ENCODE data around the gene SLX4. TPM values are rescaled to one million over a fixed set of nuclear protein-coding genes. Genes with fewer than 3 reads are reported as not detected.

SLX4 gene
- polyA plus RNA-seq, 6 donors from 2014 or later = 0.29 to 1.6 (median 0.74) TPM

GRCh38 chr16:3564130-3564888 lies 47.1 kb downstream of the SLX4 start:
- no peaks in the 10 kb centered on the region for H3K27me3 Mint-ChIP-seq
- H3K36me3 Mint-ChIP-seq = no peaks in the 10 kb centered on the region
- peak overlapping the region in 1 of 6 donors; percentile 32 for H3K27ac Mint-ChIP-seq
- H3K9me3 Mint-ChIP-seq = no peaks in the 10 kb centered on the region
- DNase-seq (no peak), ATAC-seq (ENCODE audit: low read depth in 2 of 2) (no peak)
- peaks cover 0 to 3% (median 2%) of the 10 kb centered on the region in 3 donors for H3K4me1 Mint-ChIP-seq
- no peak overlapping the region for H3K4me3 Mint-ChIP-seq

- ATAC-seq (ENCODE audit: low read depth in 2 of 2) (no peak), DNase-seq (no peak)
- Mint-ChIP-seq H3K9me3 (no peaks in the 10 kb centered on the region), H3K4me3 (no peak overlapping the region), H3K27me3 (no peaks in the 10 kb centered on the region), H3K27ac (no peak overlapping the region), H3K36me3 (no peaks in the 10 kb centered on the region), H3K4me1 (peaks cover 0 to 3% (median 2%) of the 10 kb centered on the region in 3 donors)
Observed at GRCh38 chr16:3562914-3563480, 48.4 kb downstream of the SLX4 start.

- H3K4me1 Mint-ChIP-seq = peaks cover 0 to 4% (median 3%) of the 10 kb centered on the region in 3 donors
- no peak overlapping the region for H3K27ac Mint-ChIP-seq
- DNase-seq = no peak
- H3K27me3 Mint-ChIP-seq = no peaks in the 10 kb centered on the region
- no peak overlapping the region for H3K4me3 Mint-ChIP-seq
- H3K9me3 Mint-ChIP-seq = no peaks in the 10 kb centered on the region
- no peak for ATAC-seq (ENCODE audit: low read depth in 2 of 2)
- H3K36me3 Mint-ChIP-seq = peaks cover 4 to 11% of the 10 kb centered on the region in 2 donors
Observed at GRCh38 chr16:3561626-3562025, 49.8 kb downstream of the SLX4 start.

DNA sequence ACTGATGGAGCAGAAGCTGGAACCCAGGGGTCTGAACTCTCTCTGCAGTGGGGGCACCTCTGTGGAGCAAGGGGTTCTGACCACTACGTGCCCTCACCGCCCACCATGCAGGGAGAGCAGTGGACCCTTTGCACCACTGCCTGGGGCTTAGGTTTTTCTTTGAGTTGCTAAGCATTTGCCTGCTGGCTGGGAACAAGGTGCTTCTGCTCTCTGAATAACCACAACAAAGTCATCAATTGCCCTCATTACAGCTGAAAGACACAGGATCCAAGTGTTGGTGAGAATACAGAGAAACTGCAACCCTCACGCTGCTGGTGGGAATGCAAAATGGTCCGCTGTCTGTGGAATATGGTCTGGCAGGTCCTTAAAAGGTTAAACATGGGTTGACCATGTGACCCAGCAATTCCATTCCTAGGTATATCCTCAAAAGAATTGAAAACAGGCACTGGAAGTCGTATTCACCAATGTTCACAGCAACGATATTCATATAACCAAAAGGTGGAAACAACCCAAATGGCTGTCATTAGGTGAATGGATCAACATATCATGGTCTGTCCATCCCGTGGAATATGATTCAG lies 57.0 kb downstream of the SLX4 start:
- Mint-ChIP-seq H3K36me3 (peaks cover 23 to 39% of the 10 kb centered on the region in 2 donors), H3K27ac (peak overlapping the region in 3 of 6 donors; percentile 21 to 60 (median 34)), H3K4me3 (peak overlapping the region in 1 of 8 donors; percentile 5), H3K27me3 (no peaks in the 10 kb centered on the region), H3K9me3 (peaks cover 0 to 13% (median 0%) of the 10 kb centered on the region in 7 donors), H3K4me1 (peaks cover 19 to 30% (median 28%) of the 10 kb centered on the region in 3 donors)
- ATAC-seq (ENCODE audit: low read depth in 2 of 2) (no peak), DNase-seq (no peak)

- no peak overlapping the region for H3K4me3 Mint-ChIP-seq
- no peak for DNase-seq
- H3K36me3 Mint-ChIP-seq = peaks cover 23 to 39% of the 10 kb centered on the region in 2 donors
- ATAC-seq (ENCODE audit: low read depth in 2 of 2) = no peak
- H3K27me3 Mint-ChIP-seq = no peaks in the 10 kb centered on the region
- no peak overlapping the region for H3K27ac Mint-ChIP-seq
- H3K9me3 Mint-ChIP-seq = peaks cover 0 to 13% (median 0%) of the 10 kb centered on the region in 7 donors
- H3K4me1 Mint-ChIP-seq = peaks cover 30 to 41% (median 39%) of the 10 kb centered on the region in 3 donors
Observed at GRCh38 chr16:3553138-3553923, 58.1 kb downstream of the SLX4 start.

DNA sequence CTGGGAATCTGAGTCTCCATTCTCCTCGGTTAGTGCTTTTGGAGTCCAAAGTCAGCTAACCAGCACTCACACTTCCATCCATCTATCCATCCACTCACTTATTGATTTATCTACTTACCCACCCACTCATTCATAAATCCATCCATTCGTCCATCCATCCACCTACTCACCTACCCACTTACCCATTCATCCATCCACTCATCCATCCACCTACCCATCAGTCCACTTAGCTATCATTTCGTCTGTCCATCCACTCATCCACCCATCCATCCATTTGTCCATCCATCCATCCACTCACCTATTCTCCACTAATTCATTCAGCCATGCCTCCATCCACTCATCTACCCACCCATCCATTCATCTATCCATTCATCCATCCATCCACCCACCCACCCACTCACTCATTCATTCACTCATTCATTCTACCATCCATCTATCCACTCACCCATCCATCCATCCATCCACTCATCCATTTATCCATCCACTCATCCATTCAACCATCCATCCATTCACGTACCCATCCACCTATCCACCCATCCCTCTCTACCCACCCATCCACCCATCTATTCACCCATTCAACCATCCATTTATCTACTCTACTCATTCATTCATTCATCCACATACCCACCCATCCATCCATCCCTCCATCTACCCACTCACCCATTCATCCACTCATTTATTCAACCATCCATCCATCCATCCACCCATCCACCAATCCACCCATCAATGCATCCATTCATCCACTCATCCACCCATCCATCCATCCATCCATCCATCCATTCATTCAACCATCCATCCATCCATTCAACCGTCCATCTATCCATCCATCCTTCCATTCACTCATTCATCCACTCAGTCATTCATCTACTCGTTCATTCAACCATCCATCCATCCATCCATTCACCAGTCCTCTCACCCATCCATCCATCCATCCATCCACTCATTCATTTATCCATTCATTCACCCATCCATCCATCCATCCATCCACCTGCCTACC lies 60.3 kb downstream of the SLX4 start:
- Mint-ChIP-seq H3K36me3 (peaks cover 18 to 34% of the 10 kb centered on the region in 2 donors), H3K27me3 (no peaks in the 10 kb centered on the region), H3K4me3 (peak overlapping the region in 2 of 8 donors; percentile 47 to 57), H3K9me3 (peaks cover 0 to 13% (median 0%) of the 10 kb centered on the region in 7 donors), H3K27ac (peak overlapping the region in 5 of 6 donors; percentile 2 to 72 (median 15)), H3K4me1 (peaks cover 43 to 56% (median 56%) of the 10 kb centered on the region in 3 donors)
- ATAC-seq (ENCODE audit: low read depth in 2 of 2) (no peak), DNase-seq (no peak)

GRCh38 chr16:3549906-3550305 lies 61.5 kb downstream of the SLX4 start:
- DNase-seq (no peak), ATAC-seq (ENCODE audit: low read depth in 2 of 2) (no peak)
- peaks cover 43 to 57% (median 56%) of the 10 kb centered on the region in 3 donors for H3K4me1 Mint-ChIP-seq
- H3K4me3 Mint-ChIP-seq = peak overlapping the region in 2 of 8 donors; percentile 36 to 38
- no peaks in the 10 kb centered on the region for H3K27me3 Mint-ChIP-seq
- peak overlapping the region in 1 of 6 donors; percentile 88 for H3K27ac Mint-ChIP-seq
- peaks cover 23 to 35% of the 10 kb centered on the region in 2 donors for H3K36me3 Mint-ChIP-seq
- peaks cover 0 to 13% (median 0%) of the 10 kb centered on the region in 7 donors for H3K9me3 Mint-ChIP-seq

DNA sequence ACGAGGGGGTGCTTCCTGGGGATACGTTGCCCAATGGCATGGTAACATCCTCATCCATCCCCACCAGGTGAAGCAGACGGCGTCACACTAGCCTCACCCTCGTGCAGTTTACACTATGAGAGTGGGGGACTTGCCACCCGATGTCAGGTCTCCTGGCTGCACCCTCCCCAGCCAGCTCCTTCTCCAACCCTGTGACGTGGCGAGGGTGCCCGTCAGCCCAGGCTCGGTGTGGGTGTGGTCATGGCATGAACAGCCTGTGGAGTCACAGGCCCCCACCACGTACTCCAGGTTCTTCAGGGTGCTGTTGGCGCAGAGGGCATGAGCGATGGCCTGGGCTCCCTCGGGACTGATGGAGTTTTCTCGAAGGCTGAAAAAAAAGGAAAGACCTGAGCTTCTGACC lies 62.5 kb downstream of the SLX4 start:
- Mint-ChIP-seq H3K36me3 (peaks cover 23 to 35% of the 10 kb centered on the region in 2 donors), H3K4me3 (peak overlapping the region in 7 of 8 donors; percentile 44 to 80 (median 59)), H3K27ac (peak overlapping the region; percentile 72 to 94 (median 82)), H3K4me1 (peaks cover 43 to 57% (median 52%) of the 10 kb centered on the region in 3 donors), H3K9me3 (peaks cover 0 to 13% (median 0%) of the 10 kb centered on the region in 7 donors), H3K27me3 (no peaks in the 10 kb centered on the region)
- DNase-seq = no peak
- peak; percentile 22 to 39 for ATAC-seq (ENCODE audit: low read depth in 2 of 2)

DNA sequence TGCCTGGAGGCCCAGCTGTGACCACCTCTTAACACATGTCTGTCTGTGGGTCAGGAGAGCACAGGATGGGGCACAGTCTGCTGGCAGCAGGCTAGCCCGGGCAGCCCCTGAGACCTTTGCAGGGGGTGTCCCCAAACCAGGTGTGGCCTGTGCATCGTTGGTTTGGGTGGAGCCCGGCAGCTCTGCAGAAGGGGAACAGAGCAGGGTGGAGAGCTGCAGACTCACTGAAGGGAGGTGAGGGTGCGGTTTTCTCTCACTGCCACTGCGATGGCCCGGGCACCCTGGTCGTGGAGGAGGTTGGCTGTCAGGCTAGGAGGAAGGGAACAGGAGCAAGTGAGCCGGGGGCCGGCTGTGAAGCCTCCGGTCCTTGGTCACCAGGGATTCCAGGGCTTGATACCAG lies 63.0 kb downstream of the SLX4 start:
- peak; percentile 97 to 99 for ATAC-seq (ENCODE audit: low read depth in 2 of 2)

DNA sequence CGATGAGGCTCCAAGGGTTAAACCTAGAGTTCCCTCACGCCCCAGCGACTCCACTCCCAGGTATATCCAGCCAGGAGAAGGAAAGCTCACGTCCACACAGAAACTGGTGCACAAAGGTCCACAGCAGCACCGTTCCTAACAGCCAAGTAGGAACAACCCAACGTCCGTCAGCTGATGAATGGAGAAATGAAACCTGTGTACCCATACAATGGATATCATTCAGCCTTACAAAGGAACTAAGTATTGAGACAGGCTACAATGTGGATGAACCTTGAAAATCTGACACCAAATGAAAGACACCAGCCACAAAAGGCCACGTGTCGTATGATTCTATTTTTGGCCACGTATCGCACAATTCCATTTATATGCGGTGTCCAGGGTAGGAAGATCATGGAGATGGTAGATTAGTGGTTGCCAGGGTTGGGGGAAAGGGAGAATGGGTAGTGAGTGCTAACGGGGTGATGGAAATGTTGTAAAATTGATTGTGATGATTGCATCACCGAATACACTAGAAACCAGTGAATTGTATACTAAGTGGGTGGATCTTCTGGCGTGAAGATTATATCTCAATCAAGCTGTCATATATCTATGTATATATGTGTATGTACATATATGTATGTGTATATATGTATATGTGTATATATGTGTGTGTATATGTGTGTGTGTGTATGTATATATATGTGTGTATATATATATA lies 64.3 kb downstream of the SLX4 start:
- Mint-ChIP-seq H3K27ac (peak overlapping the region in 4 of 6 donors; percentile 77 to 96 (median 88)), H3K4me1 (peaks cover 43 to 57% (median 50%) of the 10 kb centered on the region in 3 donors), H3K36me3 (peaks cover 22 to 33% of the 10 kb centered on the region in 2 donors), H3K9me3 (peaks cover 0 to 13% (median 0%) of the 10 kb centered on the region in 7 donors), H3K27me3 (no peaks in the 10 kb centered on the region), H3K4me3 (peak overlapping the region in 5 of 8 donors; percentile 9 to 86 (median 82))
- DNase-seq = no peak
- ATAC-seq (ENCODE audit: low read depth in 2 of 2) = no peak

More for the DNA sequence above, 63.0 kb downstream of the SLX4 start:
- Mint-ChIP-seq H3K27me3 (no peaks in the 10 kb centered on the region), H3K27ac (peak overlapping the region; percentile 72 to 94 (median 82)), H3K36me3 (peaks cover 23 to 35% of the 10 kb centered on the region in 2 donors), H3K4me1 (peaks cover 43 to 57% (median 52%) of the 10 kb centered on the region in 3 donors), H3K4me3 (peak overlapping the region in 7 of 8 donors; percentile 5 to 80 (median 56)), H3K9me3 (peaks cover 0 to 13% (median 0%) of the 10 kb centered on the region in 7 donors)
- peak; percentile 68 for DNase-seq

GRCh38 chr16:3542601-3543373 lies 68.6 kb downstream of the SLX4 start:
- peaks cover 15 to 22% (median 20%) of the 10 kb centered on the region in 3 donors for H3K4me1 Mint-ChIP-seq
- H3K27ac Mint-ChIP-seq = peak overlapping the region in 2 of 6 donors; percentile 41 to 57
- H3K36me3 Mint-ChIP-seq = peaks cover 9 to 10% of the 10 kb centered on the region in 2 donors
- no peaks in the 10 kb centered on the region for H3K9me3 Mint-ChIP-seq
- DNase-seq (no peak), ATAC-seq (ENCODE audit: low read depth in 2 of 2) (no peak)
- no peaks in the 10 kb centered on the region for H3K27me3 Mint-ChIP-seq
- no peak overlapping the region for H3K4me3 Mint-ChIP-seq
